SH-SY5Y (cell line): ENCODE data around the gene PLAAT5.

Experiments
- GATA2 ChIP-seq: IDR thresholded peaks from 2 replicates; pipeline ENCODE4 v1.6.1; 2011; ENCODE audit warnings: mild to moderate bottlenecking, low read depth, low read length
- GATA3 ChIP-seq: IDR thresholded peaks from 2 replicates; pipeline ENCODE4 v1.6.1; 2011; ENCODE audit warnings: low read depth, mild to moderate bottlenecking, low read length, moderate library complexity

The PLAAT5 gene

DNA sequence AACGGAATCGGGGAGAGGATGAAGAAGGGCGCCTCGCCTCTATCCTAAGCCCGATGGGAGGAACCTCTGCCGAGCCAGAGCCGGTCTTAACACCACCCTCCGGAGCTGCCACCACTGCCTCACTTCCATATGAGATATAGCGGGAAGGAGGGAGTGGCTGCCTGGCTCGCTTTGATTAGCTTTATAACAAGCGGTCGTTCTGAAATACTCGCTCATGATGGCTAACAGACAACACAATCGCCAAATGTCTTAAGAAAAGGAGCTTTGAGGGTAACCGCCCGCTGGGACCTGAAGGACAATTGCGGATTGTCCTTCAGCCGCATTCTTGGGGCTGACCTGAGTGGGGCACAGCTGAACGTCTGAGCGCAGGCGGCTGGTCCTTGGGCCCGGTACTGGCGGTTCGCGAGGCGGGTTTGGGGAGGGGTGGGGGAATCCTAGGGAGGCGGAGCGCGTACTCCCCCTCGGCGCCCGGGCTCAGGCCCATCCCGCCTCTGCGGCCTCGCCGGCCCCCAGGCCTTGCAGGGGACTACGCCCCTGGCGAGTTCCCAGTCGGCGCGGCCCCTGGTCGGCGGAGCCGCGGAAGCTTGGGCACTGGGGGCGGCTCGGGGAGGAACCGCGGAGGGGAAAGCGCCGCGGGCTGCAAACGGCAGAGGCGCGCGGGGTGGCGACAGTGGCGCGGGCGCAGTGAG, at the start of gene PLAAT5:
PLAAT5 (minus strand) TSS at position 617 of the 689 bp plus-strand sequence; CDS start at position 484, 133 bp downstream.
- no peak for TF ChIP-seq GATA3
- TF ChIP-seq GATA2: no peak

- TF ChIP-seq GATA2: no peak
- no peak for TF ChIP-seq GATA3
Measured at GRCh38 chr11:63537293-63538101, 46.5 kb upstream of the PLAAT5 start.

DNA sequence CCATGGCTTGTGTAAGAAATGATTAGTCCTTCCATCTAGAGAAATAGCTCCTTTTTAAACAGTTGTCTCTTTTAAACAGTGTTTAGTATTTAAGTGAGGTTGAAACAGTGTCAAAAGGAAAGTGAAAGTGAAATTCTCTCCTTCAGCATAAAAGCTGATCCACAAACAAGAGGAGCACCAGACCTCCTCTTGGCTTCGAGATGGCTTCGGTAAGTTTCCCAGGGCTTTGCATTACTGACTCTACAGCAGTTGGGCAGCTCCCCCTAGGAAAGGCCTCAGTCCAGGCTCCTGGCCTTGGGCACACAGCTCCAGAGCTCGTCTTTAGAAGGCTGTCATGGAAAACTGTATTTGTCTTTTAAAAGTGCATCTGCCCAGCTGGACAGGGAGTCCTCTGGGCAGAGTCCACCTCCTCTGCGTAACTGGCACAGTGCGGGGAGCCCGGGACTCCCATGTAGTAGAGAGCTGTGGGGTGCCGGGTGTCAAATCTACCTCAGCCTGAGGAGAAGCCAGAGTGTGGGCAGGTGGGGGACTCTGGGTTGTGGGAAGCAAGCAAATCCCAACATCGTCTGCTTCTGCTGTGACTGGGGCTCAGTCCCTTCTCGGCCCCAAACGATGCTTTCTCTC, 45.8 kb upstream of the PLAAT5 start, which contains the start of gene PLAAT4:
PLAAT4 (plus strand) TSS at position 140 of the 624 bp plus-strand sequence; CDS start at position 201, 61 bp downstream.
- TF ChIP-seq GATA2 (no peak), GATA3 (no peak)

- no peak for TF ChIP-seq GATA3
- TF ChIP-seq GATA2: no peak
Measured at GRCh38 chr11:63535734-63536133, 44.8 kb upstream of the PLAAT5 start.

DNA sequence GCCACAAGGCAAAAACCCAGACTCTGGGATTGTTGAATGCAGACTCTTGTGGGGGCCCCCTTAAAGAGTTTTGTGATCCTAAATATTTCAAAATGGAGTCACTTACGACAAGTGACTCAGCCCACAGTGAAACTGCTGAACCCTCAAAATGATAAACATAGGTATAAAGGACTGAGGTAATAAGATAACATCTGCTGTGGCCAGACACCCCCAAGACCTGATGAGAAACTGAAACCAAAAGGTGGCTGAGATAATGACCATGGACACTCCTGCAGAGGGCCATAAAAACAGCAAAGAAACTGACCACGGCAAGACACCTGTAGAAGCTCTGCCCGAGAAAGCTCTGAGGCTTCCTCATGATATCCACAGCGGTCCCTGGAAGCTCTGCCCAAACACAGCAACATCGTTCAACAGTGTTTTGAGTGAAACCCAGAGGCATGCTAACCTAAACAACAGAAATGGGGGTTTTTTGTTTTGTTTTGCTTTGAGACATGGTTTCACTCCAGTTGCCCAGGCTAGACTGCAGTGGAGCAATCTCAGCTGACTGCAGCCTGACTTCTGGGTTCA, 44.0 kb upstream of the PLAAT5 start:
- no peak for TF ChIP-seq GATA2
- TF ChIP-seq GATA3: no peak

DNA sequence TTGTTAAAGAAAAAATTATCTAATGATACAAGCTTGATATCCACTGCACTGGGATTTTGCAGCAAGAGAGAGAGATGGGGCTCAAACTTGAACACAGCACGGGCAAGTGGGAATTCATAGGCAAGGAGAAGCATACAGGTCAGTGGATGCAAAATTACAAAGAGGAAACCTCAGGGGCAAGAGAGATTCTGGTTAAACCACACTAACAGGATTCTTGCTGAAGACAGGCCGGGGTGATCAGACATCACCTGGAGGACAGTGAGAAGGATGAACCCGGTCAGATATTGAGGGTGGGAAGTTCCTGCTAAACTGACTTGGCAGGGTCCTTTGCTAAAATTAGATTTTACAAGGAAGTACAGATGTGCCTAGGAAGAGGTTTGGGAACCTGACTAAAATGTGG, 43.1 kb upstream of the PLAAT5 start:
- TF ChIP-seq GATA2 (no peak), GATA3 (no peak)

- TF ChIP-seq GATA3 (no peak), GATA2 (no peak; the same call in 1 of the 2 replicates)
Measured at GRCh38 chr11:63532799-63533475, 42.0 kb upstream of the PLAAT5 start.

DNA sequence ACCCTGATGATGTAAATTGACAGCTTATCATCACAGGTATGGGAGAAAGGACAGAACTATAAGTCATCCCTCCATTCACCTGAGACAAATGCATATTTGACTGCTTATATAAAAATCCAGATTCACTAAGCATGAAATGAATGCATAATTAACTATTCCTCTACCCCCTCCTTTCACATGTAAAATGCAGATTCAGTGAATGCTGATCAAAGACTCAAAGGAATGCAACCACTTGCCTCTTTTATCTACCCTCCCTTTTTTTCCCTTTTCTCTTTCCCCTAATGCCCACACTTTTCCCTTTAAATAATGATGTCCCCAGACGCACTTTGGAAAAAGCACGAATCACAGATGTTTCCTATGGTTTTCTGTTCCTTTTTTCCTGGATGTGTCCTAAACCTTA, 41.1 kb upstream of the PLAAT5 start:
- TF ChIP-seq GATA2: no peak
- TF ChIP-seq GATA3: no peak

GRCh38 chr11:63530021-63530420, 39.1 kb upstream of the PLAAT5 start:
- TF ChIP-seq GATA2: no peak
- no peak for TF ChIP-seq GATA3

GRCh38 chr11:63527667-63528066, 36.7 kb upstream of the PLAAT5 start:
- TF ChIP-seq GATA2: no peak
- TF ChIP-seq GATA3: no peak

DNA sequence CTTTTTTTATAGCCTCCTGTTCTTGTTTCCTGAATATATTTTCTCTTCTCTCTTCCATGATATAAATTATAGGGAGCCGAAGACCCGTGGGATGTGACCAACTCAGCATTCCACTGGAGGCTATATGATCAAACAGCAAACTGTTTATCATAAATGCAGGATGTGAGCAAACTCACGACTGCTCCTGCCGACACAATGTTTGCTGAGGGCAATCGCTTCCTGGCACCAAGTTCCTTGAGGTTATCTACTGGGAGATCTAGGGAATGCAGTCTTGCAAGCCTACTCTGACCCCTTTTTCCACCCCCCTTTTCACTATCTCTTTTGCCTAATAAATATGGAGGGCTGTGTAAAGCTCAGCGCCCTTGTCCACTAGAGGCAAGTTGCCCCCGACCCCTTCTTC, 32.2 kb upstream of the PLAAT5 start:
- no peak for TF ChIP-seq GATA2
- no peak for TF ChIP-seq GATA3

- no peak for TF ChIP-seq GATA2
- TF ChIP-seq GATA3: no peak
Measured at GRCh38 chr11:63521896-63522295, 30.9 kb upstream of the PLAAT5 start.

DNA sequence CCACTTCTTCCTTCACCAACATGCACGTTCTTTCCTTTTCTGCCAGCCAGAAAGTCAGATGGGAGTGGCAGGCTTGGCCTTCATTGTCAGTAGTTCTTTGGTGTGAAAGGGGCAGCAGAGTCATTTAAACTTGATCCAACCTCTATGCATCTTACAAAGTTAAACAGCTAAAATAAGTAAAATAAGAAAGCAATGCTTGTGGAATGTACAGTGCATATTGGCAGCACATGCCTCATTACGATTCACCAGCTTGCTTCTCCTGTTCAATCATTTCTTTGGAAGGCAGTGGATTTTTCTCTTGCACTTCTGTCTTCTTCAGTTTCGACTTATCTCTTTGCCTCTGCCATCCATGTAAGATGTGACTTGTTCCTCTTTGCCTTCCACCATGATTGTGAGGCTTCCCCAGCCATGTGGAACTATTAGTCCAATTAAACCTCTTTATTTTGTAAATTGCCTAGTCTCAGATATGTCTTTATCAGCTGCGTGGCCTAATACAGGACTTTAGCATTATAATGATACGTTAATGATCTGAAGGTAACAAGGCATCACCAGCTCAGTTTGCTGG, 29.7 kb upstream of the PLAAT5 start:
- no peak for TF ChIP-seq GATA2
